Measurements from ENCODE around the gene METRNL.

- no peak for TF ChIP-seq CEBPB (IDR thresholded peaks at IDR 0.05; ENCODE audit: low read depth)
- no peak for TF ChIP-seq POLR2AphosphoS5 (IDR thresholded peaks at IDR 0.05; ENCODE audit: low read depth, low read length)
- no peak for TF ChIP-seq ATF3 (IDR thresholded peaks at IDR 0.05)
- TF ChIP-seq CTCF (IDR thresholded peaks at IDR 0.05 in 2 of 3, conservative IDR thresholded peaks at IDR 0.05 in 1 of 3; ENCODE audit: borderline replicate concordance in 1 of 3, insufficient read depth in 1 of 3, low read depth in 2 of 3, low read length in 2 of 3): no peak
Observed at GRCh38 chr17:83037084-83037873, 42.1 kb upstream of the METRNL start.
